Keratinocyte (primary cell): Measurements from ENCODE around the gene CTIF. TPM values are rescaled to one million over a fixed set of nuclear protein-coding genes. Genes with fewer than 3 reads are reported as not detected.
A peak's percentile ranks its signal among the peaks of the same experiment; 100 is the strongest.

ENCODE experiments used
- DNase-seq: peaks from one replicate; pipeline ENCODE4 v3.0.0-alpha.2; 2011; ENCODE audit warnings: low read depth, missing footprints, low spot score
- FAIRE-seq: peaks from 2 replicates; lab custom pipeline; 2011; peaks lifted over from hg19 to GRCh38; lab: Jason Lieb, UNC
- H2AFZ ChIP-seq: 2 replicates; pipeline ENCODE4 v1.6.0; 2012; ENCODE audit warnings: low read length, control low read depth, inconsistent platforms; ENCODE audit not compliant: control insufficient read depth
- H3K27ac ChIP-seq: 2 replicates; pipeline ENCODE4 v1.5.1; 2011; ENCODE audit warnings: low read length; ENCODE audit not compliant: control insufficient read depth, insufficient read depth
- H3K27me3 ChIP-seq: 3 replicates; pipeline ENCODE4 v1.6.0; 2011; ENCODE audit warnings: low read length; ENCODE audit not compliant: control insufficient read depth, insufficient read depth; ENCODE audit errors: extremely low read depth
- H3K36me3 ChIP-seq, 2 experiments: 2 replicates in 1 of 2; 3 replicates in 1 of 2; pipeline ENCODE4 v1.5.1; 2011; ENCODE audit warnings: low read length in 2 of 2, mild to moderate bottlenecking in 1 of 2; ENCODE audit not compliant: control insufficient read depth in 2 of 2, insufficient read depth in 2 of 2; ENCODE audit errors: extremely low read depth in 1 of 2
- H3K4me1 ChIP-seq: 3 replicates; pipeline ENCODE4 v1.5.1; 2011; ENCODE audit warnings: low read length; ENCODE audit not compliant: control insufficient read depth, insufficient read depth; ENCODE audit errors: extremely low read depth
- H3K4me2 ChIP-seq: 3 replicates; pipeline ENCODE4 v1.6.0; 2011; ENCODE audit warnings: low read depth, low read length; ENCODE audit not compliant: control insufficient read depth, insufficient read depth; ENCODE audit errors: extremely low read depth
- H3K4me3 ChIP-seq, 3 experiments: fragments of 200-600 bp in 1 of 3; sonication (generic) in 1 of 3; 2 replicates in 2 of 3; 3 replicates in 1 of 3; pipeline ENCODE4 v1.5.1; 2011 to 2016; ENCODE audit warnings: low read length in 3 of 3, mild to moderate bottlenecking in 3 of 3, control low read depth in 2 of 3, inconsistent platforms in 1 of 3, low read depth in 1 of 3, mixed read lengths in 1 of 3, mixed run types in 1 of 3, moderate library complexity in 1 of 3; ENCODE audit not compliant: control insufficient read depth in 2 of 3, insufficient read depth in 2 of 3; ENCODE audit errors: extremely low read depth in 1 of 3
- H3K79me2 ChIP-seq: 2 replicates; pipeline ENCODE4 v1.6.0; 2012; ENCODE audit warnings: low read length; ENCODE audit not compliant: control insufficient read depth, insufficient read depth
- H3K9ac ChIP-seq: 3 replicates; pipeline ENCODE4 v1.6.0; 2011; ENCODE audit warnings: low read length; ENCODE audit not compliant: control insufficient read depth, insufficient read depth; ENCODE audit errors: extremely low read depth
- H3K9me1 ChIP-seq: 3 replicates; pipeline ENCODE4 v1.6.0; 2011; ENCODE audit warnings: low read length; ENCODE audit not compliant: control insufficient read depth, insufficient read depth; ENCODE audit errors: extremely low read depth
- H3K9me3 ChIP-seq: 2 replicates; pipeline ENCODE4 v1.5.1; 2012; ENCODE audit warnings: low read depth, low read length; ENCODE audit not compliant: control insufficient read depth
- H4K20me1 ChIP-seq: 3 replicates; pipeline ENCODE4 v1.6.0; 2011; ENCODE audit warnings: low read length; ENCODE audit not compliant: control insufficient read depth, insufficient read depth; ENCODE audit errors: extremely low read depth
- EZH2 ChIP-seq: IDR thresholded peaks from one replicate; pipeline ENCODE4 v1.6.1; 2012; ENCODE audit warnings: inconsistent platforms, mild to moderate bottlenecking, low read length, moderate library complexity
- dilution Hi-C: fragments of 300-500 bp; cut with MboI; formaldehyde crosslinking; loops from one replicate; pipeline ENCODE4 v1.7.0; 2020; ENCODE audit warnings: low sequenced_read_pairs; ENCODE audit not compliant: extremely low pct_ligation_motif_present
- polyA plus RNA-seq, 5 experiments: library from polyadenylated mRNA; depleted of rRNA in 3 of 5; stranded (reverse) in 3 of 5; stranded (forward) in 1 of 5; unstranded in 1 of 5; fragments of >200 nt; gene quantifications; 1 replicate in 1 of 5; 2 replicates in 3 of 5; 3 replicates in 1 of 5; pipeline versions ENCODE4 v1.2.1 to v1.2.3, GENCODE V29; 2011 to 2012; ENCODE audit warnings: missing spikeins in 2 of 5, low read depth in 1 of 5, low replicate concordance in 1 of 5
- TF ChIP-seq, protein P1 (sequence below), 3 experiments: IDR thresholded peaks in 1 of 3; conservative IDR thresholded peaks in 1 of 3; optimal IDR thresholded peaks in 1 of 3; 2 replicates in 2 of 3; 3 replicates in 1 of 3; pipeline versions ENCODE3 to v1.5.1; 2011; ENCODE audit warnings: low read length in 3 of 3, mild to moderate bottlenecking in 3 of 3, moderate library complexity in 2 of 3, control low read depth in 1 of 3, inconsistent platforms in 1 of 3; ENCODE audit not compliant: insufficient read depth in 2 of 3; ENCODE audit errors: extremely low read depth in 1 of 3

CTIF gene
- polyA plus RNA-seq, 1 donor (not counting 4 experiments of a cell fraction or from before 2014, with no cell fraction given) = 15.0 TPM

DNA sequence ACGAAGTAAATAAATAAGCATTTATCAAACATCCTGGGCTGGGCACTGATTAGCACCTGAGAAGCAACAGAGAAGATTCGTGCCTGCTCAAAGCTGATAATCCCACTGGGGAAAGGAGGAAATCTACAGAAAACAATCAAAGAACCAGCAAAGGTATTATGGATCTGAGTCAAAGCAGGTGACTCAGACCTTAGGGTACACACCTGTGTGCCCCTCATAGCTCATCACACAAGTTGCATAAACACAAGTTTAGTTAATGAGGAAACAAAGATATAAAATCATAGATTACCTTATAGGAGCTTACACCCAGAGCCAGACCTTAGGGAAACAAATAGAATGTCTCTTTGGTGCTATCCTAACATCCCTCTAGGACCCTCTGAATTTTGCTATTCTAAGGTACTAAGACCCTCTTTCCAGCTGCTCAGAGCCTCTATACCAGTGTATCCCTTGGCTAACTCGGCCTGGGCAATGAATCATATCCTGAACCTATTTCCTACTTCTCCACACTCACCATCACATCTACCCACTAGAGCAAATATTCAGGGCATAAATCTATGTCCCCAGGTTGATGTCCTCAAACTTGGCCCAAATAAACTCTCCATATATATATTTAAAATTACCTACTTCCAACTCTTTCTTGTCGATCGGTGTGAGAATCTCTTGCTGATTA is 19.3 kb upstream of the CTIF start:
- H2AFZ ChIP-seq = no peak overlapping the region
- no peak overlapping the region for H3K9ac ChIP-seq
- TF ChIP-seq, protein P1, sequence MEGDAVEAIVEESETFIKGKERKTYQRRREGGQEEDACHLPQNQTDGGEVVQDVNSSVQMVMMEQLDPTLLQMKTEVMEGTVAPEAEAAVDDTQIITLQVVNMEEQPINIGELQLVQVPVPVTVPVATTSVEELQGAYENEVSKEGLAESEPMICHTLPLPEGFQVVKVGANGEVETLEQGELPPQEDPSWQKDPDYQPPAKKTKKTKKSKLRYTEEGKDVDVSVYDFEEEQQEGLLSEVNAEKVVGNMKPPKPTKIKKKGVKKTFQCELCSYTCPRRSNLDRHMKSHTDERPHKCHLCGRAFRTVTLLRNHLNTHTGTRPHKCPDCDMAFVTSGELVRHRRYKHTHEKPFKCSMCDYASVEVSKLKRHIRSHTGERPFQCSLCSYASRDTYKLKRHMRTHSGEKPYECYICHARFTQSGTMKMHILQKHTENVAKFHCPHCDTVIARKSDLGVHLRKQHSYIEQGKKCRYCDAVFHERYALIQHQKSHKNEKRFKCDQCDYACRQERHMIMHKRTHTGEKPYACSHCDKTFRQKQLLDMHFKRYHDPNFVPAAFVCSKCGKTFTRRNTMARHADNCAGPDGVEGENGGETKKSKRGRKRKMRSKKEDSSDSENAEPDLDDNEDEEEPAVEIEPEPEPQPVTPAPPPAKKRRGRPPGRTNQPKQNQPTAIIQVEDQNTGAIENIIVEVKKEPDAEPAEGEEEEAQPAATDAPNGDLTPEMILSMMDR (optimal IDR thresholded peaks at IDR 0.05 in 1 of 3, IDR thresholded peaks at IDR 0.05 in 1 of 3, conservative IDR thresholded peaks at IDR 0.05 in 1 of 3; ENCODE audit: extremely low read depth in 1 of 3, insufficient read depth in 2 of 3, low read length in 3 of 3) = no peak
- no peak for TF ChIP-seq EZH2
- no peaks in the 10 kb centered on the region for H3K4me1 ChIP-seq
- H3K27me3 ChIP-seq = peaks cover 5% of the 10 kb centered on the region
- no peak overlapping the region for H3K27ac ChIP-seq
- peak; percentile 5 for FAIRE-seq
- H3K79me2 ChIP-seq = no peaks in the 10 kb centered on the region
- H3K9me3 ChIP-seq = no peaks in the 10 kb centered on the region
- no peaks in the 10 kb centered on the region for H3K9me1 ChIP-seq
- H4K20me1 ChIP-seq = no peaks in the 10 kb centered on the region
- no peak overlapping the region for H3K4me3 ChIP-seq
- no peak overlapping the region for H3K4me2 ChIP-seq
- no peak for DNase-seq
- no peaks in the 10 kb centered on the region for H3K36me3 ChIP-seq
- dilution Hi-C loops = no loop called here

DNA sequence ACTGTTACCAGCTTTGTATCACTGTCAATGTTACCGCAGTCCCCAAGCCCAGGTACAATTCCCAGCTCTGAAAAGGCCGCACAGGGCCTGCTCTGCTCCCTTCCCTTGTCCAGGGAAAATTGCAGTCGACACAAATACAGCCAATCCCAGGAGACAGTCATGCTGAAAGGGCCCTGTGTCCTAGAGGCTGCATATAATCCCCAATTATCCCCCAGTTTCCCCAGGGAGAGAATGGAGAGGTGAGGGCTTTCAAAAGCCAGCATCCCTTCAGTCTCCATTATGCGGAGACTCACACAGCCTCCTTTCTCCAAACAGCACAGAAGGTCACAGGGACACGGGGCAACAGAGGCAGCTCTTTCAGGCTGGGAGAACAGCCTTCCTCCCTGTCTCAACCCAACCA is 17.1 kb upstream of the CTIF start:
- no peaks in the 10 kb centered on the region for H3K9me1 ChIP-seq
- no peak overlapping the region for H2AFZ ChIP-seq
- dilution Hi-C loops = no loop called here
- no peak for FAIRE-seq
- no peaks in the 10 kb centered on the region for H3K79me2 ChIP-seq
- DNase-seq = no peak
- no peaks in the 10 kb centered on the region for H4K20me1 ChIP-seq
- H3K9ac ChIP-seq = no peak overlapping the region
- no peak overlapping the region for H3K4me3 ChIP-seq
- no peaks in the 10 kb centered on the region for H3K4me1 ChIP-seq
- no peak overlapping the region for H3K4me2 ChIP-seq
- no peaks in the 10 kb centered on the region for H3K36me3 ChIP-seq
- TF ChIP-seq, protein P1 (optimal IDR thresholded peaks at IDR 0.05 in 1 of 3, IDR thresholded peaks at IDR 0.05 in 1 of 3, conservative IDR thresholded peaks at IDR 0.05 in 1 of 3; ENCODE audit: extremely low read depth in 1 of 3, insufficient read depth in 2 of 3, low read length in 3 of 3) = no peak
- TF ChIP-seq EZH2 = no peak
- H3K27me3 ChIP-seq = peaks cover 5% of the 10 kb centered on the region
- no peak overlapping the region for H3K27ac ChIP-seq
- H3K9me3 ChIP-seq = no peaks in the 10 kb centered on the region
